Middle frontal gyrus (tissue), 1 donor: ENCODE data around the gene MB21D2.
A peak's percentile ranks its signal among the peaks of the same experiment; 100 is the strongest.

Experiments
- DNase-seq: peaks from one replicate; pipeline ENCODE4 v3.0.0-alpha.2; 2015; ENCODE audit warnings: low spot score; ENCODE audit errors: extremely low spot score

The MB21D2 gene

GRCh38 chr3:192927016-192927415 is 9.4 kb upstream of the MB21D2 start:
- DNase-seq: no peak

DNA sequence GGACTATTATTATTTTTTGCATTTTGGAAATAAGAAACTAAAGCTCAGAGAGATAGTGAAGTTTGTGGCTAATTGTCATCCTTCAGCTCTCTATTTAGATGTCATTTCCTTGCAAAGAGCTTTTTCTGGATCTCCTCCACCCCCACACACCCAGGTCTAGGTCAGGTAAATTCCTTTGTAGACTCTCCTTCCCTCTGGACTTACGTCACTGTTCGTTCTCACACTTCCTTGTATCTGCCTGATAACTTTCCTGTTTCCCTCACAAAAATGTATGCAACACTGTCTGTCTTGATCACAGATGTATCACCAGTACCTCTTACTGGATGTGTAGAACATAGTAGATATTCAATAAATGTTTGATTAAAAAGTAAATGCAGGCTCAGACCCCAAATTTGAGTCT is 6.1 kb upstream of the MB21D2 start:
- DNase-seq: no peak

DNA sequence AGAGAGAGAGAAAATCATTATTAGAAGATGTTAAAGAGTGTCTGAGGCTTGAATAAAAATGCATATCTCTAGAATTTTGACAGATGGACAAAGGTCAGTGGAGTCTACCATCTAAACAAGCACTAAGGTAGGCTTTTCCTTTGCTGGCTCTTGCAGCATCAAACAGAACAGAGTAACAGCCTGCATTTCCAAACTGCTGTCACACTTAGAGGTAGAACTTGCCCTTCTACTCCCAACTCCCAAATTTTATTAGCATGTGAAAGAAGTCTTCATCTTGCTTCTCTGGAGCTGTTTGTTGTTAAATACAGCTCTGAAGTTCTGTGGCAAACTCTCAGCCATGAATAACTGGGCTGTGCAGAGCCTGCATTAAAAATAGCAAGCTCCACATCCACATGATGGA is 4.1 kb upstream of the MB21D2 start:
- DNase-seq: no peak

DNA sequence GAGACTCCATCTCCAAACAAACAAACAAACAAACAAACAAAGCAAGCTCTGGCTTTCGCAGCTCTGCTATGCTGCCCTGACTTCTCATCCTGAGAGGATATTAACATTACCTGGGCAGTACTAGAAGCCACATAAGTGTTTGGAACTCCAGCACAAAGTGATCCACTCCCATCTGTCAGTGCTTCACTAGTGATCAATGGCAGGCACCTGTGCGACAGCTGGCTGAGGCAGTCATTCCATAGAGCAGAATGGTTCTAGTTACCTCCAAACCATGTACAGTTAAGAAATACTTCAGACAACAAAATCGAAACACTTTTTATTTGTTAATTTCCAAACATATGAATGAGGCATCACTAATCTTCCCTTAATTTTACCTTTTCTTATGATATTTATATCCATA is 2.8 kb upstream of the MB21D2 start:
- DNase-seq: no peak

- DNase-seq: no peak
These were observed 2.2 kb upstream of the MB21D2 start for GRCh38 chr3:192919901-192920300.

DNA sequence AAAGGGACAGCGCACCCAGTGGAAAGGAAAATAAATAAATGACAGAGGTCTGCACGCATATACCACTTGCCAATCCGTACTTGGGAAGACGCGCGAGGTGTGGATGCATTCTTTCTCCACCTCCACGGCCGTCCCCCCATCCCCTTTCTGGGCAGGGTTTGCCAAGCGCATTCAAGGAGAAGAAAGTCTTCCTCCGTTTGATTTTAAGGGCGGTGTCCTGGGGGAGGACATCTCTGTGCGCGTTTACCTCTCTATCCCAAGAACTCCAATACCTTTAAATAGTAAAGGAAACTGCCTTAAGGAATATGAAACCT is 576 bp upstream of the MB21D2 start:
- no peak for DNase-seq

- peak; percentile 48 for DNase-seq
These were observed 640 bp downstream of the MB21D2 start for GRCh38 chr3:192917028-192917403.

DNA sequence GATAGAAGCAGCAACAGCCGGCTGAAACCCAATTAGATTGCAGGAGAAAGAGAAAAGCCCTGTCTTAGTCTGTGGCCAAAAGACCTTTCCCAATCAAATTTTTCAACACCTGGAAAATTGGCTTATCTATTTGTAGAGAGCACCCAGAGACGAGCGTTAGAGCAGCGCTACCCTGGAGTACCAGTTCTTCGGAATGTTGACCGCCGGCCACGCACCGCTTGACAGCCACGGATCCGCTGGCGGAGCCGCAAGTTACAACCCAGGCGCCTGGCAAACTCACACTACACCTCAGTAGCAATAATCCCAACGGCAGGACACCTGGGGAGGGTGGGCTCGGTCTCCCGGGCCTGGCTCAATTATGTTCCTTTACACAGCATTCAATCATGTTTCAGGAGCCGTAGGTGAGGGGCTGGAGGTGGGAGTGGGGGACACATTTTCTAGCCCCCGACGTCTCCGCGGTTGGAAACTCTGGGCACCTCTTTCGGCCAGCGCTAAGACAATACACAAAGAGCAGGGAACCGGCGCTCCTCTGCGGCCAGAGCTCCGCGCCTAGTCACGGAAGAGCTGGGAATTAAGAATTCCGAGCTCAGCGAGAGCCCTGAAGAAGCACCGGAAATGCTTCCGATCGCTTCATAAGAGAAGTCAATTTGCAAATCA is 1.2 kb downstream of the MB21D2 start:
- DNase-seq: no peak

DNA sequence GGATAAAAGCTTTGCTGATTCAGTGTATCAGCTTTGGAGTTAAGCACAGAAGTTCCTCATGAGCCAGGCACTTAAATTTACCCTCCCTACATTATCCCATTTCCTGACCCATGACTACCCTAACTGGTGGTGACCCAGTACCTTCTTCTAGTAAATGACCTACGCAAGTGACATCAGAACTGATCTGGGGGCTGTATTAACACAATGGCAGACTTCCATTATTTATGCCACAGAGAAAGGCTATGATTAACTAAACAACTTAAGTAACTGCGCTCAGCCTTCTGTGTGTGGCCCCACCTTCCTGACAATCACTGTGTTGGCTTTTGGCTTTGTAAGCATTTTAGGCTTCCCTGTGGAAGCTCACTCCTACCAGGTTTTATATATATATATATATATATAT is 1.9 kb downstream of the MB21D2 start:
- DNase-seq: no peak

DNA sequence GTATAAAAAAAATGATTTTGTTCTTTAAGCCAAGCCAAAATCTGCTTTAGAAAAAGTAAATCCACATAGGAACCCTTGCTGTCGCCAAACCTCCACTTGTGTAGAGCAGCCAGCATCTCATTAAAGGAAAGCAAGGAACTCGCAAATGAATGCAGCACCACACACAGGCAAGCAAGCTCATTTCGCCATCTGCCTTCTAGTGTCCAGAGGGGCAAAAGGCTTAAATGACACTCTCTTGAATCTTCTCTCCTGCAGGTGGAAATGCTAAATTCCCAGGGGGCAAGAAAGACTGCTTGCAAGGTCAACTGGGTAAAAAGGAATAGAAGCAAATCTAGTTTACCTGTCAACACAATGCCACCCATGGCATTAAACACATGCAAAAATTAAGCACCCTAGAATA is 2.4 kb downstream of the MB21D2 start:
- DNase-seq: peak; percentile 64

DNA sequence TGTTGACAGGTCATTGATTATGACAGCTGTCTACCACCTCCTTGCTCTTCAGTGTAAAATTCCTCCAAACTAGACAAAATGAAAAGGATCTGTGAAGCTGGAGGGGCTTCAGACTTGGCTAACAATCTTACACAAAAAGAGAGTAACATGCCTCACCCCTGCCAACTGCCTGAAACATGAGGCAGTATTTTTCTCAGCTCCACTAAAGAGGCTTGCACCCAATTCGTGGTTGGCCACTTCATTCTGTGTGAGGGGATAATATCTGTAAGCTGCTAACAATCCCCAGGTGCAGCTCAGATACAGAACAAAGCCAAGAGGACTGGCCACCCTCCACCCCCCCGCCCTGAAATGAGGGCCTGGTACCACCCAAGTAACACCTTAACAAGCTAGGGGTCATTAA is 2.8 kb downstream of the MB21D2 start:
- no peak for DNase-seq

- no peak for DNase-seq
These were observed 4.1 kb downstream of the MB21D2 start for GRCh38 chr3:192913540-192913939.

- DNase-seq: no peak
These were observed 6.4 kb downstream of the MB21D2 start for GRCh38 chr3:192911293-192911692.

DNA sequence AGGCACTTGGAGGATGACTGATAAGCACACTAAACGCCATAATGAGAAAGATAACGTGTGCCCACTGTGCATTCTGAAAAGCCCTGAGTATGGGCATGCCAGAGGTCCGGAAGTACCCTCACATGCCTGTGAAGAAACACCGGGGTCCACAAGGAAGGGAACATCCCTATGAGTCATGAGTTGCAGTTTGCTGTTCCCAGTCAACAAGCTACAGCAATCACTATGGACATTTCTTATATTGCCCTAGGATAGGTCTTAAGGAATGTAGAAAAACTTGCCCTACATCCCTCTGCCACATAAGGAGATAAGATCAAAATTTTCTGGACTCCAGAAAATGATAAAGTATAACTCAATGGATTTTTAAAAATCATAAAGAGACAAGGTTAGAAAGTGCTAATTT is 9.9 kb downstream of the MB21D2 start:
- no peak for DNase-seq

DNA sequence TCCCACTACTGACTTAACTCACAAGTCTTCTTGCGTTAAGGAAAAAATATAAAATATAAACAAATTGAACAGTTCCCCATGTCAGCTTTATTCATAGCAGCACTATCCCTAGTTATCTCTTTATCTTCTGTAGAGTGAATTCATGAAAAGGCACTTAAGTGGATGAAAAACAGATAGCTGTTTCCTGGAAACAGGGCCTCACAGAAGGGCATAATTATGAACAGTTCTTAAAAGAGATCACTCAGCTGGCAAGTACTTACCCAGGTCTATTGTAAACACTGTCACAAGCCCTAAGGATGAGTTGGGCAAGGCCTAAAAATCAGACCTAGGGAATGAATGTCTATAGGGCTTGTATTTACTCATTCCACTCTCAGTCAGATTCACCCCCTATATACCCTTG is 10.7 kb downstream of the MB21D2 start:
- no peak for DNase-seq

DNA sequence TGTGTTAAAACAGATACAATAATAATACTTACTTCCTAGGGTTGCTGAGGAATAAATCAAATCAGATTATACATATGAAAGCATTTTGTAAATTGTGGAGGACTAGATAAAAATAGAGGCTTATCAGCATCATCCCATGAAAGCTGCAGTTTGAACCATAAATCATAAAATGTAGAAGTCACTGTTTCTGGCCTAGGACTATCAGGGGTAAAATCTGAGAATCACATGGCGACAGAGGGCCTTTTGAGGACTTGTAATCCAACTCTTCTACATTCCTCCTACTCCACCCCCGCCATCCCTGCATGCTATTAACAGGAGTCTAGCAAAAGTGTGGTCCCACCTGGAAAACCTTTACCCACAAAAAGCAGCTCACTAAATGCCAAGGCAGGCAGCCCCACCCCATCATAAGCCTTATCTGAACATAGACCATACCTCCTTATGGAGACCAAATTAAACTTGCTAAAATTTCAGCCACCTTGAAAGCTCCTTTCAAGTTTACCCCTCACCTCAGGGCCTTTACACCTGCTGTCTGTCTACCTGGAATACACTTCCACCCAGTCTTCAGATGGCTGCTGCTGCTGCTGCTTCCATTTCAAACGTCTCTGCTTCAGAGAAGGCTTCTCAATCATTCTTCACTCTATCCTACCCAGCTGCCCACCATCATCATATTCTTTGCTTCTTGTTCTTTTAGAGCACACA is 11.5 kb downstream of the MB21D2 start:
- DNase-seq: no peak

GRCh38 chr3:192904632-192905289 is 12.9 kb downstream of the MB21D2 start:
- no peak for DNase-seq

GRCh38 chr3:192902549-192902948 is 15.1 kb downstream of the MB21D2 start:
- DNase-seq: no peak

DNA sequence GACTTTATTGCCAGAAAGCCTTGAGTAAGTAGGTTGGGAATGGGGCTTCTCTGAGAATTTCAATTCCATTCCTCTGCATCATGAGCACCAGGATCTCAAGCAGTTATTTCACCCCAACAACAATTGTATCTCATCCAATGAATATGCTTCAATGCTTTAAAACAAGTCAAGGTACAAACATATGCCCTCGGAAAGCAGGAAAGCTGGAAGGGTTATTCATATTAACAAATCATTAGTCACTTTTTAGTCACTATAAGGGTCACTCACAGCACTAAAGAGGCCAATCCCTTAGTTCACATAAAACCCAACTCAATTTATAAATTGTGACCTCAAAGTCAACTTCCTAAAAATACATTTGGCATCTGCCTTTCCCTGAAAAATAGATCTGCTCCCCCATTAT is 16.2 kb downstream of the MB21D2 start:
- DNase-seq: no peak

- no peak for DNase-seq
These were observed 18.1 kb downstream of the MB21D2 start for GRCh38 chr3:192899540-192899982.

DNA sequence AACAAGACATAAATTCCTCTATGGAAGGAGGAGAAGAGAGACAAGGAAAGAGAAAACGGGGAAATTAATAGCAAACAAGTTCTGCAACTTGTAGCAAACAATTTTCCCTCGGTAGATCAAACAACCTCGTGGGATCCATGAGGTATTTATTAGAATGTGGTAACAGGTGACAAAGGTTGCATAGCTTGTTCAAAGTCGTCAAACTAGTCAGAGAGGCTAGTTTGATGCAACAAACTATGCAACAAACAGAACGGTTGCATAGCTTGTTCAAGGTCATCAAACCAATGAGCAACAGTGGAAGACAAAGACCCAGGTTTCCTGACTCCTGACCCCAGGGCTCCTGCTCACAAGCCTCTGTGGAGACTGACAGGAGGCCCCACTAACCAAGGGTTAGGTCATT is 20.7 kb downstream of the MB21D2 start:
- DNase-seq: no peak

GRCh38 chr3:192896208-192896607 is 21.4 kb downstream of the MB21D2 start:
- DNase-seq: no peak

GRCh38 chr3:192894676-192895075 is 23.0 kb downstream of the MB21D2 start:
- DNase-seq: no peak
